ENCODE measurements around the gene FAM53B. TPM values are rescaled to one million over a fixed set of nuclear protein-coding genes. Genes with fewer than 3 reads are reported as not detected.

FAM53B gene
- polyA plus RNA-seq, 1 of the 3 experiments (the other 2 are of a cell fraction), result 5.6 TPM

DNA sequence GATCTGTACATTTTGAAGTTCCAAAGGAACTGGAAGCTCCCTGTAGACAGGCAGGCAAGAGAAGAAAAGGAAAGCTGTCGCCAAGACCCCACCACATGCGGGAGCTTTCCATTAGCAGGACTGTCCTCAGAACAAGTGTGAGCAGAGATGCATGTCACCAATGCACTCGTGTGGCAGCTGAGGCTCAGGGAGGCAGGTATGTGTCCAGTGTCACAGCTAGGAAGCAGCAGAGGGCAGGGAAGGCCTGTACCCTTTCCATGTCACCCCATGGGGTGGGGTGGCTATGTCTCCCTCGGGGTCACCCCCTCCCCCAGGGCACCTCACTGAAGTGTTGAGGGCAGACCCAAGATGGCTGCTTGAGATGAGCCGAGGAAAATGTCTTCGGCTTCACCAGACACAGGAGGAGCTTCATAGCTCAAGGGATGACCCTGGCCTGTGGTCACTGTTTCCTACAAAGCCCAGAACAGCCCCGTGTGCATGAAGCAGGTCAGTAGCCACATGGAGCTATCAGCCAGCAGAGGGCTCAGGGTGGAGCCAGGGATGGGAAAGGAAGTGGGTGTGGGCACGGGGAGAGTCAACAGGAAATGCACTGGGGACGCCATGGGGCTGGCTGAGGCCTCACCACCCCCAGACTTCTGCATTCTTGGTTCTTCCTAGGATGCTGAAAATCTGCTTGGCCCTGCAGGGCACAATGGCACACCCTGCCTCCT, 96.6 kb downstream of the FAM53B start:
- no peak overlapping the region for H3K4me3 ChIP-seq (ENCODE audit: low read depth in 2 of 2, low read length in 1 of 2)
- no peak for TF ChIP-seq NFIC (IDR thresholded peaks at IDR 0.05; ENCODE audit: borderline replicate concordance)
- peaks cover 4% of the 10 kb centered on the region for H3F3A ChIP-seq (replicated peaks; ENCODE audit: insufficient read depth)
- POLR2A ChIA-PET, result no interaction called here
- CTCF ChIA-PET, result interaction anchor here (0.9 to 3.6 kb wide), 9 partner anchors 16 to 108 kb away, joined by 3 to 36 read pairs (median 4); no protein-coding TSS in a partner anchor
- H4K20me1 ChIP-seq (ENCODE audit: insufficient read depth), result no peaks in the 10 kb centered on the region
- no peaks in the 10 kb centered on the region for H3K9me2 ChIP-seq
- DNase-seq, result peak; percentile 64
- peaks cover 11% of the 10 kb centered on the region; the same call in 1 of the 2 replicates for H3K79me2 ChIP-seq (ENCODE audit: insufficient read depth)
- H3K27me3 ChIP-seq (ENCODE audit: insufficient read depth), result no peaks in the 10 kb centered on the region
- WGBS (ENCODE audit: low lambda C conversion rate), result 84% methylated on average over 7 of the region's 9 CpGs
- H3K36me3 ChIP-seq (replicated peaks in 1 of 2; ENCODE audit: control insufficient read depth in 1 of 2, insufficient read depth in 2 of 2, low read length in 1 of 2), result no peaks in the 10 kb centered on the region
- no peak overlapping the region for H3K4me2 ChIP-seq
- peak overlapping the region in 1 of 2 experiments; percentile 97; a peak in 2 of 4 replicates for H3K27ac ChIP-seq (ENCODE audit: low read depth in 2 of 2, low read length in 1 of 2)
- H3K9me3 ChIP-seq, result no peaks in the 10 kb centered on the region
- H3K9ac ChIP-seq, result no peak overlapping the region
- peaks cover 24 to 86% of the 10 kb centered on the region in 2 experiments for H3K4me1 ChIP-seq (ENCODE audit: control insufficient read depth in 1 of 2, insufficient read depth in 2 of 2, low read depth in 1 of 2, low read length in 1 of 2)
- H2AFZ ChIP-seq (ENCODE audit: low read depth), result no peak overlapping the region

DNA sequence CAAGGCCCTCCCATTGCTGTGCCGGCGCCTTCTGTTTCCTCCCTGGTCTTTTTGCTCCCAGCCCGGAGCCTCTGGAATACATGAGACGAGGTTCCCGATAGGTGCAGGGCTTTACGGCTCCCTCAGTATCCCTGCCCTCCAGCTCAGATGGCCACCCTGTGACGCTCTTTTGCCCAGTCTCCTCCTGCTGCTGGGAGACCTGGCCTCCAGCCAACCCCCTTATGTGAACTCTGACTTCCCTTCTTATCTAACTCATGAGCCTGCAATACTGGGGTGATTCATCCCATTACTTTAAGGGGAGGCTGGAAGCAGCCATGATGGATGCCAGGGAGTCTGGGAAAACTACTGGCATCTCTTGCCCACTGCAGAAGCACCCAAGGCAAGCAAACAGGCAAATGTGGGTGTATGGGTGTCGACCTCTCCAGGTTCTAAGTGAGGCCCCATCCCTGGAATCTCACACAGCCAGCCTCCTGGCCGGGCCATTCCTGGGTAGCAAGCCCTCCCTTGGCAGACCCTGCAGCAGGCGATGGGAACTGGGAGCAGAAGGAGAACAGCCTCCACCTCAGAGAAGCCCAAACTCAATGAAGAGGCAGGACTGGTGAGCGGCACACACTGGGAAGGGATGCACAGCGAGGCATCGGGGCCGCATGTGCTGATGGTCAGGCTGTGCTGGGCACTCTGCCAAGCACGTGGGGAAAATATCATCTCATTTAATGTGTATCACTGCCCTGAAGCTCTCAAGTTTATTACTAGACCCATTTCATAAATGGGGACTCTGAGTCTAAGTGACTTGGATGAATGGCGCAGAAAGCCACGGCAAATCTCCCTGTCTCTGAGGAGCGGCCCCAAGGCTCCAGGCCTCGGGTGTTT, 97.5 kb downstream of the FAM53B start:
- peak overlapping the region; percentile 33; the same call in 1 of the 2 replicates for H3K4me2 ChIP-seq
- no peaks in the 10 kb centered on the region for H3K36me3 ChIP-seq (replicated peaks in 1 of 2; ENCODE audit: control insufficient read depth in 1 of 2, insufficient read depth in 2 of 2, low read length in 1 of 2)
- no peak overlapping the region for H2AFZ ChIP-seq (ENCODE audit: low read depth)
- POLR2A ChIA-PET, result no interaction called here
- CTCF ChIA-PET, result interaction anchor here (1.1 to 3.6 kb wide), 7 partner anchors 9 to 106 kb away, joined by 3 to 36 read pairs (median 4); no protein-coding TSS in a partner anchor
- DNase-seq, result peak; percentile 68
- no peaks in the 10 kb centered on the region for H3K9me2 ChIP-seq
- peaks cover 24 to 86% of the 10 kb centered on the region in 2 experiments for H3K4me1 ChIP-seq (ENCODE audit: control insufficient read depth in 1 of 2, insufficient read depth in 2 of 2, low read depth in 1 of 2, low read length in 1 of 2)
- WGBS (ENCODE audit: low lambda C conversion rate), result 86% methylated on average over 15 of the region's 19 CpGs
- H3K79me2 ChIP-seq (ENCODE audit: insufficient read depth), result peaks cover 11% of the 10 kb centered on the region; the same call in 1 of the 2 replicates
- TF ChIP-seq, protein P1, sequence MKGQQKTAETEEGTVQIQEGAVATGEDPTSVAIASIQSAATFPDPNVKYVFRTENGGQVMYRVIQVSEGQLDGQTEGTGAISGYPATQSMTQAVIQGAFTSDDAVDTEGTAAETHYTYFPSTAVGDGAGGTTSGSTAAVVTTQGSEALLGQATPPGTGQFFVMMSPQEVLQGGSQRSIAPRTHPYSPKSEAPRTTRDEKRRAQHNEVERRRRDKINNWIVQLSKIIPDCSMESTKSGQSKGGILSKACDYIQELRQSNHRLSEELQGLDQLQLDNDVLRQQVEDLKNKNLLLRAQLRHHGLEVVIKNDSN (IDR thresholded peaks at IDR 0.05; ENCODE audit: borderline replicate concordance, low read depth), result no peak
- TF ChIP-seq RFX5 (IDR thresholded peaks at IDR 0.05; ENCODE audit: low read length) (no peak), FOSL2 (IDR thresholded peaks at IDR 0.05; ENCODE audit: borderline replicate concordance, low read depth) (peak; percentile 53; the same call in 1 of the 2 replicates), SIN3A (IDR thresholded peaks at IDR 0.05; ENCODE audit: borderline replicate concordance, low read depth, low read length) (no peak), SMC3 (IDR thresholded peaks at IDR 0.05; ENCODE audit: low read depth, low read length) (no peak), NFIC (IDR thresholded peaks at IDR 0.05; ENCODE audit: borderline replicate concordance) (peak; percentile 85), TEAD4 (IDR thresholded peaks at IDR 0.05; ENCODE audit: borderline replicate concordance, insufficient read depth) (no peak), FOXJ3 (CRISPR knock-in tag; IDR thresholded peaks at IDR 0.05) (no peak), TCF12 (IDR thresholded peaks at IDR 0.05) (0 out of 2 replicates have a peak, but pooled peaks have one; percentile 12), CHD2 (IDR thresholded peaks at IDR 0.05; ENCODE audit: low read length, partially characterized antibody) (no peak), YY1 (IDR thresholded peaks at IDR 0.05; ENCODE audit: low read depth) (peak; percentile 76; the same call in 1 of the 2 replicates)
- TF ChIP-seq, protein P2, sequence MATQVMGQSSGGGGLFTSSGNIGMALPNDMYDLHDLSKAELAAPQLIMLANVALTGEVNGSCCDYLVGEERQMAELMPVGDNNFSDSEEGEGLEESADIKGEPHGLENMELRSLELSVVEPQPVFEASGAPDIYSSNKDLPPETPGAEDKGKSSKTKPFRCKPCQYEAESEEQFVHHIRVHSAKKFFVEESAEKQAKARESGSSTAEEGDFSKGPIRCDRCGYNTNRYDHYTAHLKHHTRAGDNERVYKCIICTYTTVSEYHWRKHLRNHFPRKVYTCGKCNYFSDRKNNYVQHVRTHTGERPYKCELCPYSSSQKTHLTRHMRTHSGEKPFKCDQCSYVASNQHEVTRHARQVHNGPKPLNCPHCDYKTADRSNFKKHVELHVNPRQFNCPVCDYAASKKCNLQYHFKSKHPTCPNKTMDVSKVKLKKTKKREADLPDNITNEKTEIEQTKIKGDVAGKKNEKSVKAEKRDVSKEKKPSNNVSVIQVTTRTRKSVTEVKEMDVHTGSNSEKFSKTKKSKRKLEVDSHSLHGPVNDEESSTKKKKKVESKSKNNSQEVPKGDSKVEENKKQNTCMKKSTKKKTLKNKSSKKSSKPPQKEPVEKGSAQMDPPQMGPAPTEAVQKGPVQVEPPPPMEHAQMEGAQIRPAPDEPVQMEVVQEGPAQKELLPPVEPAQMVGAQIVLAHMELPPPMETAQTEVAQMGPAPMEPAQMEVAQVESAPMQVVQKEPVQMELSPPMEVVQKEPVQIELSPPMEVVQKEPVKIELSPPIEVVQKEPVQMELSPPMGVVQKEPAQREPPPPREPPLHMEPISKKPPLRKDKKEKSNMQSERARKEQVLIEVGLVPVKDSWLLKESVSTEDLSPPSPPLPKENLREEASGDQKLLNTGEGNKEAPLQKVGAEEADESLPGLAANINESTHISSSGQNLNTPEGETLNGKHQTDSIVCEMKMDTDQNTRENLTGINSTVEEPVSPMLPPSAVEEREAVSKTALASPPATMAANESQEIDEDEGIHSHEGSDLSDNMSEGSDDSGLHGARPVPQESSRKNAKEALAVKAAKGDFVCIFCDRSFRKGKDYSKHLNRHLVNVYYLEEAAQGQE (IDR thresholded peaks at IDR 0.05; ENCODE audit: low read depth, low read length), result no peak
- TF ChIP-seq, protein P3, sequence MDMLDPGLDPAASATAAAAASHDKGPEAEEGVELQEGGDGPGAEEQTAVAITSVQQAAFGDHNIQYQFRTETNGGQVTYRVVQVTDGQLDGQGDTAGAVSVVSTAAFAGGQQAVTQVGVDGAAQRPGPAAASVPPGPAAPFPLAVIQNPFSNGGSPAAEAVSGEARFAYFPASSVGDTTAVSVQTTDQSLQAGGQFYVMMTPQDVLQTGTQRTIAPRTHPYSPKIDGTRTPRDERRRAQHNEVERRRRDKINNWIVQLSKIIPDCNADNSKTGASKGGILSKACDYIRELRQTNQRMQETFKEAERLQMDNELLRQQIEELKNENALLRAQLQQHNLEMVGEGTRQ (IDR thresholded peaks at IDR 0.05; ENCODE audit: borderline replicate concordance, low read depth, low read length), result no peak
- no peak overlapping the region for H3K9ac ChIP-seq
- no peaks in the 10 kb centered on the region for H3K27me3 ChIP-seq (ENCODE audit: insufficient read depth)
- H3K27ac ChIP-seq (ENCODE audit: low read depth in 2 of 2, low read length in 1 of 2), result peak overlapping the region; percentile 31 to 97; a peak in 3 of 4 replicates
- no peak overlapping the region for H3K4me3 ChIP-seq (ENCODE audit: low read depth in 2 of 2, low read length in 1 of 2)
- no peaks in the 10 kb centered on the region for H4K20me1 ChIP-seq (ENCODE audit: insufficient read depth)
- peaks cover 4% of the 10 kb centered on the region for H3F3A ChIP-seq (replicated peaks; ENCODE audit: insufficient read depth)
- H3K9me3 ChIP-seq, result no peaks in the 10 kb centered on the region
